Suprapubic skin (tissue), 3 donors: Measurements from ENCODE around the gene SLC22A24.

Source experiments
- CTCF ChIP-seq, 2 donors: fragments of 200-600 bp in 1 of 2; fragments of 450-650 bp in 1 of 2; sonication (generic) in 1 of 2; IDR thresholded peaks; one replicate each; pipeline ENCODE4 v1.5.1; 2016 to 2019; ENCODE audit warnings: antibody characterized with exemption in 2 of 2, mild to moderate bottlenecking in 1 of 2, moderate library complexity in 1 of 2
- POLR2A ChIP-seq, 2 donors: fragments of 450-650 bp; IDR thresholded peaks; one replicate each; pipeline ENCODE4 v1.6.1; 2017; ENCODE audit warnings: antibody characterized with exemption in 2 of 2, mild to moderate bottlenecking in 2 of 2, moderate library complexity in 2 of 2

GRCh38 chr11:63080682-63081081 is 63.3 kb downstream of the SLC22A24 start:
- no peak for TF ChIP-seq POLR2A (IDR thresholded peaks at IDR 0.05)
- no peak for TF ChIP-seq CTCF (IDR thresholded peaks at IDR 0.05)
